ENCODE data around the gene FAM174C. TPM values are rescaled to one million over a fixed set of nuclear protein-coding genes. Genes with fewer than 3 reads are reported as not detected.

FAM174C gene
- polyA plus RNA-seq, 4 donors, result 40.0 to 118 (median 82.3) TPM

GRCh38 chr19:1266916-1267476 is 8.3 kb upstream of the FAM174C start:
- peaks cover 4 to 36% (median 4%) of the 10 kb centered on the region in 3 donors for H3K36me3 ChIP-seq (ENCODE audit: control insufficient read depth in 3 of 3, insufficient read depth in 2 of 3, low read depth in 1 of 3, low read length in 3 of 3)
- H3K4me1 ChIP-seq (ENCODE audit: control insufficient read depth in 3 of 3, insufficient read depth in 2 of 3, low read depth in 1 of 3, low read length in 2 of 3), result peaks cover 4 to 79% (median 19%) of the 10 kb centered on the region in 3 donors
- no peak for FAIRE-seq
- no peaks in the 10 kb centered on the region for H3K9me3 ChIP-seq (ENCODE audit: control insufficient read depth in 2 of 2, insufficient read depth in 1 of 2, low read depth in 1 of 2, low read length in 1 of 2)
- peak overlapping the region; percentile 86 to 94 (median 90) for H3K27ac ChIP-seq (ENCODE audit: low read depth in 1 of 3, low read length in 2 of 3)
- peak overlapping the region in 2 of 3 donors; percentile 52 to 55 for H3K4me3 ChIP-seq (ENCODE audit: low read depth in 1 of 3, low read length in 3 of 3)
- WGBS, 3 donors, result 1% methylated on average over 38 to 59 of the region's 59 CpGs
- H3K27me3 ChIP-seq (ENCODE audit: control insufficient read depth in 3 of 3, insufficient read depth in 3 of 3, low read length in 3 of 3), result no peaks in the 10 kb centered on the region
- DNase-seq, result peak; percentile 66 to 90

DNA sequence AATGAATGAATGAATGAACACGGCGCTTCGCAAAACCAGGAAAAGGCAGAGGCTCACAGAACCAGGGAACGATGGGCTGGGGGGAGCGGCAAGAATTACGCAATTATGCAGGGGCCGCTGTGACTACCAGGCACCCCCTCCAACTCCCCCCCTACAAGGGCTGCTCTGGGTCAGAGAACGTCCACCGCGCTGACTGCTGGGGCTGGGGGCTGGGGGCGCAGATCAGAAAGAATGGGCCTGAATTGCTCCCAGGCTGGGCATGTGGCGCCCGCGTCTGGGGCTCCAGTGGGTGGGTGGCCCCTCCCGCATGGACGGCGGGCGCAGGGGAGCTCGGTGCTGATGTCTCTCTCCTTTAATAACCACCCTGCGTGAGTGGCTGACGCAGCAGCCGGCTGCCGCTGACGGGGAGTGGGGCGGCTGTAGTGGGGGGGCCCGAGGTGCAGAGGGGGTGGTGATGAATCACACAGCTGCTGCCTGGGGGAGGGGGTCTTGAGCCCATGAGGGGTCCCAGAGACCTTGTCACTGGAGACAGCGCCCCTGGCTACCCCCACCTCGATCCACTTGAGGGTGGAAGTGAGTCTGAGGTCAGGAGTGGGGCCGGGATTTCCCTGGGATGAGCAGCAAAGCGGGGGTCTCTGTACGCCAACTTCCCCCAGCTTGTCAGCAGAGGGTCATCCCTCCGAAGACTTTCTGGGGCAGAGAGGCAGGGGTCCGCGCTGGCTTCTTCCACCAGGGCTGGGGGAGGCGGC is 7.7 kb upstream of the FAM174C start:
- peak overlapping the region in 2 of 3 donors; percentile 52 to 55 for H3K4me3 ChIP-seq (ENCODE audit: low read depth in 1 of 3, low read length in 3 of 3)
- H3K27ac ChIP-seq (ENCODE audit: low read depth in 1 of 3, low read length in 2 of 3), result peak overlapping the region in 1 of 3 donors; percentile 14
- peak in 1 of 2 donors; percentile 48 for DNase-seq
- 26 to 29% (median 29%) methylated on average over 31 to 35 of the region's 35 CpGs for WGBS, 3 donors
- no peaks in the 10 kb centered on the region for H3K27me3 ChIP-seq (ENCODE audit: control insufficient read depth in 3 of 3, insufficient read depth in 3 of 3, low read length in 3 of 3)
- H3K36me3 ChIP-seq (ENCODE audit: control insufficient read depth in 3 of 3, insufficient read depth in 2 of 3, low read depth in 1 of 3, low read length in 3 of 3), result peaks cover 6 to 42% (median 10%) of the 10 kb centered on the region in 3 donors
- H3K9me3 ChIP-seq (ENCODE audit: control insufficient read depth in 2 of 2, insufficient read depth in 1 of 2, low read depth in 1 of 2, low read length in 1 of 2), result no peaks in the 10 kb centered on the region
- no peak for FAIRE-seq
- H3K4me1 ChIP-seq (ENCODE audit: control insufficient read depth in 3 of 3, insufficient read depth in 2 of 3, low read depth in 1 of 3, low read length in 2 of 3), result peaks cover 4 to 72% (median 17%) of the 10 kb centered on the region in 3 donors

- Histone ChIP-seq H3K27ac (ENCODE audit: low read depth in 1 of 3, low read length in 2 of 3) (peak overlapping the region in 2 of 3 donors; percentile 69 to 76), H3K36me3 (ENCODE audit: control insufficient read depth in 3 of 3, insufficient read depth in 2 of 3, low read depth in 1 of 3, low read length in 3 of 3) (peaks cover 8 to 50% (median 18%) of the 10 kb centered on the region in 3 donors), H3K4me3 (ENCODE audit: low read depth in 1 of 3, low read length in 3 of 3) (no peak overlapping the region), H3K4me1 (ENCODE audit: control insufficient read depth in 3 of 3, insufficient read depth in 2 of 3, low read depth in 1 of 3, low read length in 2 of 3) (peaks cover 4 to 66% (median 17%) of the 10 kb centered on the region in 3 donors), H3K27me3 (ENCODE audit: control insufficient read depth in 3 of 3, insufficient read depth in 3 of 3, low read length in 3 of 3) (no peaks in the 10 kb centered on the region), H3K9me3 (ENCODE audit: control insufficient read depth in 2 of 2, insufficient read depth in 1 of 2, low read depth in 1 of 2, low read length in 1 of 2) (no peaks in the 10 kb centered on the region)
- peak in 1 of 2 donors; percentile 32 for DNase-seq
- 53 to 67% (median 61%) methylated on average over 36 to 40 of the region's 40 CpGs for WGBS, 3 donors
- FAIRE-seq, result no peak
Measured at GRCh38 chr19:1268226-1269064, 6.9 kb upstream of the FAM174C start.

DNA sequence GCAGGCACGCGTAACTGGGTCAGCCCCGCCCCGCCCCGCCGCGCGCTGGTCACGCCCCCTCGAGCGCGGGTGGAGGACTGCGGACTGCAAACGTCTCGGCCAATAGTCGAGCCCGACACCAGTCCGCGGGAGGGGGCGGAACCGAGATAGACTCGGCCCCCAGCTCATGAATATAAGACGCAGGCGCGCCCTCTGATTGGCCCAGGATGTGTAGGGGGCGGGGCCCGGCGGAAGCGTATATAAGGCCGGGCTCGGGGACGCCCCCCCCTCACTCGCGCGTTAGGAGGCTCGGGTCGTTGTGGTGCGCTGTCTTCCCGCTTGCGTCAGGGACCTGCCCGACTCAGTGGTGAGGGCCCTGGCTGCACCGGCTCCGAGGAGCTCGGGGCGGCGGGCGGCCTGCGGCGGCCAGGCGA is 6.3 kb upstream of the FAM174C start, which contains the start of gene CIRBP:
Gene CIRBP, plus strand, starts transcription at position 268 of the 413 bp plus-strand sequence. CDS start 1,602 bp downstream, outside the sequence.
- no peak for FAIRE-seq
- 0 to 1% (median 1%) methylated on average over 34 to 50 of the region's 50 CpGs for whole genome bisulfite sequencing, 3 donors

GRCh38 chr19:1269478-1270212 is 5.7 kb upstream of the FAM174C start:
- peak overlapping the region; percentile 86 to 96 (median 87) for H3K4me3 ChIP-seq (ENCODE audit: low read depth in 1 of 3, low read length in 3 of 3)
- FAIRE-seq (no peak), DNase-seq (peak; percentile 80 to 93)
- no peaks in the 10 kb centered on the region for H3K27me3 ChIP-seq (ENCODE audit: control insufficient read depth in 3 of 3, insufficient read depth in 3 of 3, low read length in 3 of 3)
- WGBS, 3 donors, result 0 to 1% (median 1%) methylated on average over 34 to 64 of the region's 64 CpGs
- H3K27ac ChIP-seq (ENCODE audit: low read depth in 1 of 3, low read length in 2 of 3), result peak overlapping the region; percentile 85 to 99 (median 96)
- H3K36me3 ChIP-seq (ENCODE audit: control insufficient read depth in 3 of 3, insufficient read depth in 2 of 3, low read depth in 1 of 3, low read length in 3 of 3), result peaks cover 12 to 57% (median 28%) of the 10 kb centered on the region in 3 donors
- H3K9me3 ChIP-seq (ENCODE audit: control insufficient read depth in 2 of 2, insufficient read depth in 1 of 2, low read depth in 1 of 2, low read length in 1 of 2), result no peaks in the 10 kb centered on the region
- H3K4me1 ChIP-seq (ENCODE audit: control insufficient read depth in 3 of 3, insufficient read depth in 2 of 3, low read depth in 1 of 3, low read length in 2 of 3), result peaks cover 4 to 71% (median 17%) of the 10 kb centered on the region in 3 donors

More for the DNA sequence above, 6.3 kb upstream of the FAM174C start, which contains the start of gene CIRBP:
- Histone ChIP-seq H3K9me3 (ENCODE audit: control insufficient read depth in 2 of 2, insufficient read depth in 1 of 2, low read depth in 1 of 2, low read length in 1 of 2) (no peaks in the 10 kb centered on the region), H3K27ac (ENCODE audit: low read depth in 1 of 3, low read length in 2 of 3) (peak within 1 kb of the TSS; percentile 85 to 99 (median 96)), H3K4me1 (ENCODE audit: control insufficient read depth in 3 of 3, insufficient read depth in 2 of 3, low read depth in 1 of 3, low read length in 2 of 3) (peaks cover 4 to 69% (median 17%) of the 10 kb centered on the region in 3 donors), H3K4me3 (ENCODE audit: low read depth in 1 of 3, low read length in 3 of 3) (peak within 1 kb of the TSS; percentile 86 to 96 (median 87)), H3K27me3 (ENCODE audit: control insufficient read depth in 3 of 3, insufficient read depth in 3 of 3, low read length in 3 of 3) (no peaks in the 10 kb centered on the region), H3K36me3 (ENCODE audit: control insufficient read depth in 3 of 3, insufficient read depth in 2 of 3, low read depth in 1 of 3, low read length in 3 of 3) (peaks cover 8 to 56% (median 22%) of the 10 kb centered on the region in 3 donors)
- DNase-seq, result peak; percentile 99 to 100

DNA sequence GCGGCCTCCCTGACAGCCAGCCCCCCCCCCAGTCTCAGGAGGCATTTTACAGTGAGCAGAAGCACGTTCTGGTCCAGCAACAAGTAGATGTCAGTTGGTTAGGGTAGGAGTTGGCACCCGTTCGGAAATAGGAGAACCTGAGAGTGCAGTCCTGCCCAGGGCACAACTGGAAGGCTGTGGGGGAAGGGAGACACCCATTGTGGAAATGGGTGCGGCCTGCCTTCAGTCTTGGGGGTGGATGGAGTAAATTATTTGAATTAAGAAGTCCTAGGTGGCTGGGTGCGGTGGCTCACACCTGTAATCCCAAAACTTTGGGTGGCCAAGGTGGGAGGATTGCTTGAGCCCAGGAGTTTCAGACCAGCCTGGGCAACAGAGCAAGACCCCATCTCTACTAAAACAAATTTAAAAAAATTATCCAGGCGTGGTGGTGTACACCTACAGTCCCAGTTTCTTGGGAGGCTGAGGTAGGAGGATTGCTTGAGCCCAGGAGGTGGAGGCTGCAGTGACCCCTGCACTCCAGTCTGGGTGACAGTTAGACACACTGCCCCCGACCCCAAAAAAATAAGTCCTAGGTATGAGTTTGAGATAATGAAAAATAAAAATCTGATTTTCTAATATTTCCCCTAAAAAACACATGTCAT is 5.0 kb upstream of the FAM174C start:
- FAIRE-seq (no peak), DNase-seq (peak in 1 of 2 donors; percentile 48)
- 4 to 22% (median 7%) methylated on average over 8 of the region's 8 CpGs for WGBS, 3 donors
- H3K4me1 ChIP-seq (ENCODE audit: control insufficient read depth in 3 of 3, insufficient read depth in 2 of 3, low read depth in 1 of 3, low read length in 2 of 3), result peaks cover 7 to 68% (median 17%) of the 10 kb centered on the region in 3 donors
- no peaks in the 10 kb centered on the region for H3K27me3 ChIP-seq (ENCODE audit: control insufficient read depth in 3 of 3, insufficient read depth in 3 of 3, low read length in 3 of 3)
- H3K9me3 ChIP-seq (ENCODE audit: control insufficient read depth in 2 of 2, insufficient read depth in 1 of 2, low read depth in 1 of 2, low read length in 1 of 2), result no peaks in the 10 kb centered on the region
- peaks cover 14 to 56% (median 28%) of the 10 kb centered on the region in 3 donors for H3K36me3 ChIP-seq (ENCODE audit: control insufficient read depth in 3 of 3, insufficient read depth in 2 of 3, low read depth in 1 of 3, low read length in 3 of 3)
- peak overlapping the region; percentile 86 to 96 (median 87) for H3K4me3 ChIP-seq (ENCODE audit: low read depth in 1 of 3, low read length in 3 of 3)
- H3K27ac ChIP-seq (ENCODE audit: low read depth in 1 of 3, low read length in 2 of 3), result peak overlapping the region; percentile 85 to 99 (median 96)

DNA sequence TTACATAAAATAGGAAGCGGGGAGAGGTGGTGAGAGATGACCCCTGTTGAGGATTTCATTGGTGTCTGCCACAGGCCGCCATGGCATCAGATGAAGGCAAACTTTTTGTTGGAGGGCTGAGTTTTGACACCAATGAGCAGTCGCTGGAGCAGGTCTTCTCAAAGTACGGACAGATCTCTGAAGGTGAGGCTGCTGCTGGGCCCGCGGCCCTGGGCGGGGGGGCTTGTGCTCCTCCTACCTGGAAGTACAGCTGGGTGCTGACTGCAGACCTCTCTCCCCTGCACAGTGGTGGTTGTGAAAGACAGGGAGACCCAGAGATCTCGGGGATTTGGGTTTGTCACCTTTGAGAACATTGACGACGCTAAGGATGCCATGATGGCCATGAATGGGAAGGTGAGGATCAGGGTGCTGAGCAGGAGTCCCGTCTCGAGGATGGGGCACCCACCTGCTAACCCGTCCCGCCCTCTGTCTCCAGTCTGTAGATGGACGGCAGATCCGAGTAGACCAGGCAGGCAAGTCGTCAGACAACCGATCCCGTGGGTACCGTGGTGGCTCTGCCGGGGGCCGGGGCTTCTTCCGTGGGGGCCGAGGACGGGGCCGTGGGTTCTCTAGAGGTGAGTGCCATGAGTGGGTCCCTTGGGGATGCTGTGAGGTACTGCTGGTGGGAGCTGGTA is 4.3 kb upstream of the FAM174C start:
- Histone ChIP-seq H3K27ac (ENCODE audit: low read depth in 1 of 3, low read length in 2 of 3) (peak overlapping the region in 2 of 3 donors; percentile 33 to 85), H3K4me1 (ENCODE audit: control insufficient read depth in 3 of 3, insufficient read depth in 2 of 3, low read depth in 1 of 3, low read length in 2 of 3) (peaks cover 7 to 63% (median 17%) of the 10 kb centered on the region in 3 donors), H3K4me3 (ENCODE audit: low read depth in 1 of 3, low read length in 3 of 3) (peak overlapping the region in 2 of 3 donors; percentile 86 to 96), H3K27me3 (ENCODE audit: control insufficient read depth in 3 of 3, insufficient read depth in 3 of 3, low read length in 3 of 3) (no peaks in the 10 kb centered on the region), H3K9me3 (ENCODE audit: control insufficient read depth in 2 of 2, insufficient read depth in 1 of 2, low read depth in 1 of 2, low read length in 1 of 2) (no peaks in the 10 kb centered on the region), H3K36me3 (ENCODE audit: control insufficient read depth in 3 of 3, insufficient read depth in 2 of 3, low read depth in 1 of 3, low read length in 3 of 3) (peaks cover 14 to 56% (median 28%) of the 10 kb centered on the region in 3 donors)
- no peak for FAIRE-seq
- no peak for DNase-seq
- 27 to 59% (median 30%) methylated on average over 22 to 26 of the region's 26 CpGs for WGBS, 3 donors
